GM21526 (cell line): Measurements from ENCODE around the gene TPSD1.
"Not testable (repeated sequence)": the region's sequence is repeated elsewhere in the genome, so short reads cannot be mapped to it uniquely, and the experiment has no call there.

Experiments used
- ATAC-seq: cut with Tn5 transposase; IDR thresholded peaks from one replicate; pipeline ENCODE4 v1.9.1; 2021; ENCODE audit warnings: moderate library complexity; ENCODE audit not compliant: unreplicated experiment, low FRiP score

The TPSD1 gene

GRCh38 chr16:1260101-1260680, 4.3 kb downstream of the TPSD1 start:
- ATAC-seq, result no peak

- ATAC-seq, result no peak
These were observed 5.4 kb downstream of the TPSD1 start for GRCh38 chr16:1261131-1261892.

- ATAC-seq, result no peak
These were observed 6.5 kb downstream of the TPSD1 start for GRCh38 chr16:1262210-1262845.

- no peak for ATAC-seq
These were observed 7.0 kb downstream of the TPSD1 start for GRCh38 chr16:1262846-1263221.

GRCh38 chr16:1263591-1264344, 7.9 kb downstream of the TPSD1 start:
- no peak for ATAC-seq

- no peak for ATAC-seq
These were observed 8.6 kb downstream of the TPSD1 start for GRCh38 chr16:1264345-1265089.

- no peak for ATAC-seq
These were observed 9.3 kb downstream of the TPSD1 start for GRCh38 chr16:1265090-1265630.

GRCh38 chr16:1265826-1266225, 10.0 kb downstream of the TPSD1 start:
- ATAC-seq, result no peak

- ATAC-seq, result not testable (repeated sequence)
These were observed 13.5 kb downstream of the TPSD1 start for GRCh38 chr16:1269418-1269817.

GRCh38 chr16:1271380-1271723, 15.5 kb downstream of the TPSD1 start:
- ATAC-seq, result no peak

- ATAC-seq, result not testable (repeated sequence)
These were observed 16.0 kb downstream of the TPSD1 start for GRCh38 chr16:1271724-1272413.

GRCh38 chr16:1272453-1273198, 16.8 kb downstream of the TPSD1 start:
- ATAC-seq, result no peak

- no peak for ATAC-seq
These were observed 17.9 kb downstream of the TPSD1 start for GRCh38 chr16:1273816-1274215.

- ATAC-seq, result no peak
These were observed 18.9 kb downstream of the TPSD1 start for GRCh38 chr16:1274767-1275166.

- no peak for ATAC-seq
These were observed 20.1 kb downstream of the TPSD1 start for GRCh38 chr16:1275791-1276579.

GRCh38 chr16:1276580-1276878, 20.7 kb downstream of the TPSD1 start:
- ATAC-seq, result no peak

GRCh38 chr16:1277151-1277598, 21.3 kb downstream of the TPSD1 start:
- ATAC-seq, result no peak

GRCh38 chr16:1277617-1278282, 21.9 kb downstream of the TPSD1 start:
- no peak for ATAC-seq
